GM21717 (cell line): ENCODE data around the gene DIPK1C.
"Not testable (repeated sequence)": the region's sequence is repeated elsewhere in the genome, so short reads cannot be mapped to it uniquely, and the experiment has no call there.

Experiments used
- ATAC-seq: cut with Tn5 transposase; IDR thresholded peaks from one replicate; pipeline ENCODE4 v1.9.1; 2021; ENCODE audit warnings: mild to moderate bottlenecking, moderate library complexity; ENCODE audit not compliant: unreplicated experiment

Gene DIPK1C

GRCh38 chr18:74457043-74457724 lies at the start of gene DIPK1C:
Gene DIPK1C, minus strand, starts transcription at chr18:74457308. Its CDS starts 49 bp downstream, at chr18:74457259.
- ATAC-seq, result no peak

- ATAC-seq, result no peak
Observed at GRCh38 chr18:74506448-74507084, 49.5 kb upstream of the DIPK1C start.

DNA sequence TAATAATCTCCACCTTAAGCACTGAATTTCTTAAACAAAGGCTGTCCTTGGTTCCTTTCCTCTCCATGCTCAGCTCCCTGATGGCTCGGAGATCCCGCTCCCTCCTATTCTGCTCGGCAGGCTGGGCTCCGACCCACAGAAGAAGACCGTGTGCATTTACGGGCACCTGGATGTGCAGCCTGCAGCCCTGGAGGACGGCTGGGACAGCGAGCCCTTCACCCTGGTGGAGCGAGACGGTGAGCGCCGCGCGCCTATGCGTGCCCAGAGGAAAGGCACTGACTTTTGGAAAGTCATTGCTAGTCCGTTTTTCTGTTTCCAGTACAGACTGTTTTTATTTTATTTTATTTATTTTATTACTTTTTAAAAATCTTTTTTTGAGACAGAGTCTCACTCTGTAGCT lies 48.7 kb upstream of the DIPK1C start:
- ATAC-seq, result no peak

DNA sequence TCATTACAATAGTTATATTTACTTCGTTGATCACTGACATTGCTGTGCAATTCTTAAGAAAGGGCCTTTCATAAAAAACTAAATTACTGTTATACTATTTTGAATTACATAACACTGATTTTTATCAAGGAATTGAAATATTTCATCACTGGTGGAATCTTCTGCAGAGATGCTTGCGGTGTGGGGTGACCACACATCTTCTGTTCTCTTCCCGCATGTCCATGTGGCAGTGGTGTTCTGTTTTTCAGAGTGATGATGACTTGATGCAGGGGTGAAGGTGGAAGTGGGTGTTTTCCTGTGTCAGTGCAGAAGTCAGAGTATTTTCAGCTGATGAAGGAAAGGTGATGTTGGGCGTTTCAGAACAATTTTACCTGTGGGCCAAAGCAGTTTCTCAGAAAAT lies 46.0 kb upstream of the DIPK1C start:
- no peak for ATAC-seq

- ATAC-seq, result no peak
Observed at GRCh38 chr18:74501386-74501785, 44.3 kb upstream of the DIPK1C start.

DNA sequence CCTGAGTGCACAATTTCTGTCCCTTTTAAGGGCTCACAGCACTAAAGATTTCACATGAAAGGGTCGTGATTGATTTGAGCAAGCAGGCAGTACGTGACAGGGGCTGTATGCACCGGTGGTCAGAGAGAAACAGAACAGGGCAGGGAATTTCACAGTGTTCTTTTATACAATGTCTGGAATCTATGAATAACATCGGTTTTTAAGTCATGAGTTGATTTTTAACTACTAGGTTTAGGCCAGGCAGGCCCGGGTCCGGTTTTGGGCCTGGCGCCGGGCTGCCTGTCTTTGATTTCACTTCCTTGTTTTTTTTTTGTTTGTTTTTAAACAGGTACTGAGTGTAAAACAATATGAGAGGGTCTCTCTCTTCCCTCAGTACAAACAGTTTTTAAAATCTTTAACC lies 43.7 kb upstream of the DIPK1C start:
- ATAC-seq, result not testable (repeated sequence)

DNA sequence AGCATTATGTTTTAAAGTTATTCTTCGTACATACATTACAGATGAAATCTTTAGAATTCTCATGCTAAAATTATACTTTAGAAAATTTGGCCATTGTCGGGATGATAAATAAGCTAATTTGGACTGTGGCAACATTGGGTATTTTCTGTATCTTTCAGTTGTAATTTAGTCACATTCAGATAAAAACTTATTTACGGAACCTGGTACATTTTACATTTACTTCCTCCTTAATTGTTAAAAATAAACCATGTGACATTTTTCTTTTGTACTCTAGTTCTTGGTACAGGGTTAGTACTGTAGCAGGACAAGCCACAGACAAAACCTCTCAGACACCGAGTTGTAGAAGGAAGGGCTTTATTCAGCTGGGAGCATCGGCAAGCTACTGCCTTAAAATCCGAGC lies 43.3 kb upstream of the DIPK1C start:
- ATAC-seq, result no peak

DNA sequence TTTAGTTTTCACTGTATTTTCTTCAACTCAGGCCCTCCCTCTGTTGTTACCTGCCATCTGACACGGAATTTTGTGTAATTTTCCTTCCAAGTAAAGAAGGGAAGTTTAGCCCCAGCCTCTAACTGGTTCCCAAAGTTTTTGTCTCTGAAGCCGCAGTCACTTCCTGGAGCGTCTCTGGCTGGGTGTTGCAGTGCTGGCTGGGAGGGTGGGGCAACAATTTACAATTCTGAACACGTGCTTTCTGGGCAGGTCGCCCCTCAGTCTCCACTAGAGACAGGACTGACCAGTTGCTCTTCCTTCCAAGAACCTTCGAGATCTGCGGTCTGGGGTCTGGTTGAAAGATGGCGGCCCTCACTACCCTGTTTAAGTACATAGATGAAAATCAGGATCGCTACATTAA lies 42.5 kb upstream of the DIPK1C start:
- ATAC-seq, result peak; percentile 37

DNA sequence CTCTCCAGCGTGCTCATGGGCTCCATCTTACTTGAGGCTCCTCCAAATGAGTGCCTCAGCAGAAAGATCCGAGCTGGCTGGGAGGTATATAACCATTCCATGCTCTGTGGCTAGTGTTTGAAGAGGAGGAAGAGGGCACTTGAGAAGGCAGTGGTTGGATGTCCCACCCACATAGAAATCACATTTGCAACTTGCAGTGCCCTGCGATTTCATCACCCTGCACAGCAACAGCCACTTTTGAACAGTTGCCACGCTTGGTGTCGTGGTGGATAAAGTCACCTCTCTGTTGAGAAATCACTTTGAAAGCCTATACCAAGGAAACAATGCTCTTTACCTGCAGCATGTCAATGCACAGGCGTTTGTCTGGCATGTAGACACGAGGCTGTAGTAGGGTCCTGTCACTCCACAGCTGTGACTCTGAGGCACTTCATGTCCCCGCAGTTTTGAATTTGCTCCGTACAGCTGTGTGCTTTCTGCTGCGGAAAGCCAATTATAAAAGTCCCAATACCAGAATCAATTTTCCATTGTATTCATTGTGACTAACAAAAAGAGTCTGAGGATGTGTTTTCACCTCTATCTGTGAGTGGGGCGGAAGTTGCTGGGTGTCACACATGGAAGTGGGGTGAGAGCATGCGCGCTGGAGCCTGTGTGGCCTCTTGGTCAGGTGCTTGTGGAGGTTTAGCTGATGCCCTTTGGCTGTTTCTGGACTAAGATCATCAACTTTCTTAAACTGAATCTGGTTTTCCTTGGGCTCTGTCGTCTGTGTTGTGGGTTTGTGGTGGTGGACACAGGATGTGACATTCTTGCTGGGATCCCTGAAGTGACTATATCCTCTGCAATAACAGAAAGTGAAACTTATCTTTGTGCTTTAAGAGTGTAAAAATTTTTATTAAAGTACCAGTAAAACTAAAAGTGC lies 41.9 kb upstream of the DIPK1C start:
- peak; percentile 32 for ATAC-seq

DNA sequence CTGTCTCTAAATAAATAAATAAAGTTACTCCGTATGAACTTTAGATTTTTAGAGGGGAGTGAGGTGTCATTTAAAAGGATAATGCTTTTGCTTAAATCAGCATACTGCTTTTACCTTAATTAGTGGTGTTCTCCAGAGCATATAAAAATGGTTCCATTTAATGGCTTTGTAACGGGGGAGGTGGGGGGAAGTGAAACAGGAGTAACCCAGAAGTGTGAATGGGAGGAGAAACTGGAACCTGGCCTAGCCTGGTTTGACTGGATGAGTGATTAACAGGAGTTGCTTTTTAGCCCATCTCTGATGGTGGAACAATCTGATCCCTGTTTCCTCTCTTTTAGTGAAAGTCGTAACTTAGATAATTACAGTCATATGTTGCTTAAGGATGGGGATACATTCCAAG lies 40.7 kb upstream of the DIPK1C start:
- ATAC-seq, result no peak

- no peak for ATAC-seq
Observed at GRCh38 chr18:74497324-74497676, 40.2 kb upstream of the DIPK1C start.

DNA sequence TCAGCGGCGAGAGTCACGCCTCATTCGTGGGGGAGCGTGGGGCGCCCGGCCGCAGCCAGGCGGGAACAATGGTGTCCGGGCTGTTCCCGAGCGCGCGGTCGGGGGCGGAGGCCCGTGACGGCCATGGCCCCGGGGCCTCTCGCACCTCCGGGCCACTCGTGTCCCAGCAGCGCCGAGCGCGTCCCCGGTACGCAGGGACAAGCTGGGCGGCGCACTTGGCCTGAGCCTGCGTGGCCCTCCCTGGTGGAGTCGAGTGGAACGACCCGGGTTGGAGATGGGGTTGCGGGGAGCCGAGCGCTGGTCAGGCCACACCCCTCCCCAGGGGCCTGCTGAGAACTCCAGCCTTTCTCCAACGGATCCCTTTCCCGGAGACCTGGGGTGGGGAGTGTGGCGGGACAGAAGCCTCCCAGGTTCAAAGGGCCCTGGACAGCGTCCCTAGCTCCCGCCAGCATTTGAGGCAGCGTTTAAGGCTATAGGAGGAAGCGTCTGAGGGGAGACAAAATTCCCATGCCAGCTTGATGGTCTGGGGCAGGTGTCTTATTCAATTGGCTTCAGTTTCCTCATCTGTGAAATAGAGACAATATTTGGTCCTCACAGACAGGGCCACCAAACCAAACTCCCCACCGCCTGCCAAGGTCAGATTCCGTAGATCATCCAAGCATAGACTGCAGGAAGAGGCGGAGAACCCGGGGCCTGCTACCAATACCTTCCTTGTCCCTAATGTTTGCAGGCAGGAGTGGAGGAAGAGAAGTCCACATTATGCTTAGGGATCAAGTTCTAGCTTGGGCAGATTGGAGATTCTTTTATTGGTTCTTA lies 39.6 kb upstream of the DIPK1C start:
- peak; percentile 27 for ATAC-seq

DNA sequence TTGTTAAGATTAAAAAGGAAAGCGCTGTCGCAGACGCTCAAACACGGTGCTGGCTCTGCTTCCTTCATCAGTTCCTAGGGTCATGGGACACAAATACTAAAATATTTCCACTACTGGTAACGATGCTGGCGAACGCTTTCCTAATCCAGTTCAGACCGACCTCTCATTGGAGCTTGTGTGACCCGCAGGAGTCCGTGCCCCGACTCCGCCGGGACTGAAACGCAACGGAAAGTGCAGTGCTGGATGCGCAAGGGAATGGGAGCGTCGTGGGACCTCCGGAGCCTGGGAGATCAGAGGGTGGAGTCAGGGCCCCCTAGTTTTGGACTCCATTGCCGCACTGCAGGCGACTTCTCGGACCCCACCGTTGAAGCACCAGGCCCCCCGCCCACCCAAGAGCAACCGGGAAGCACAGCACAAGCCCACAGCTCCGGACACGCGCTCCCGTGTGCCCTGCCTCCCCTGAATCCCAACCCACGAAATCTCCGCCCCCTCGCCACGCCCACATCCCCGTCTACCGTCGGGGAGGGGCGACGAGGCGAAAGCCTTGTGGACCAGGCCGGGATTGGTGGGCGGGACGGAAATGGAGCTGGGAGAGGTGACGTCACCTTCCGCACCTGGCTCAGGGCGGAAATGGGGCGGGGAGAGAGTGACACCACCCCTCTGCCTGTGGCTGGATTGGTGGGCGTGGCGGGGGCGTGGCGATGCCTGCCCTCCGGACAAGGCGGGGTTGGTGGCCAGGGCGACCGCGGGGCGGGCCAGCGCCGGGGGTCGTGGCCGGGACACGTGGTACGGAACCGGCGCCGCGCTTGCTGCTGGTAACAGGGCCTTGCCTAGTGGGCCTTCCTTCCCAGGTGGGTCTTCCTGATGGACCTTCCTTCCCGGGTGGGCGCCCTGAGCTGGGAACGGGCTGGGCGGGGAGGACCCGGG lies 38.7 kb upstream of the DIPK1C start, which contains the start of gene CNDP2:
CNDP2 (plus strand) TSS at position 783 of the 927 bp plus-strand sequence. CDS start 3,611 bp downstream, outside the sequence.
- peak; percentile 75 for ATAC-seq

DNA sequence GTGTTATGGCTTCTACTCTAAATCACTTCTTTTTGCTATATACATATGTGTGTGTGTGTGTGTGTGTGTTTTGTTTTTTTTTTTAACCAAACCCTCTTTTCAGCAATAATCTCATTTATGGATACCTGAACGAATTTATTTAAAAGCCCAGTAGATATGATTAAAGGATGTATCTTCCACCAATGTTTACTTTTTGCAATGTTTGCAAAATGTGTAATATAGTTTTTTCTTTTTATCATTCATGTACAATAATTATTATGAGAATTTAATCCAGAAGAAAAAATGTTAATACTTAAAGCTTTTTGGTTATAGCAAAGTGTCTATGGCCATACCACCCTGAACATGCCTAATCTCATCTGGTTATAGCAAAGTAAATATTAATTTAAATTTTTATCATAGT lies 37.4 kb upstream of the DIPK1C start:
- ATAC-seq, result no peak

- ATAC-seq, result no peak
Observed at GRCh38 chr18:74493689-74494088, 36.6 kb upstream of the DIPK1C start.

- ATAC-seq, result no peak
Observed at GRCh38 chr18:74492259-74492658, 35.2 kb upstream of the DIPK1C start.

DNA sequence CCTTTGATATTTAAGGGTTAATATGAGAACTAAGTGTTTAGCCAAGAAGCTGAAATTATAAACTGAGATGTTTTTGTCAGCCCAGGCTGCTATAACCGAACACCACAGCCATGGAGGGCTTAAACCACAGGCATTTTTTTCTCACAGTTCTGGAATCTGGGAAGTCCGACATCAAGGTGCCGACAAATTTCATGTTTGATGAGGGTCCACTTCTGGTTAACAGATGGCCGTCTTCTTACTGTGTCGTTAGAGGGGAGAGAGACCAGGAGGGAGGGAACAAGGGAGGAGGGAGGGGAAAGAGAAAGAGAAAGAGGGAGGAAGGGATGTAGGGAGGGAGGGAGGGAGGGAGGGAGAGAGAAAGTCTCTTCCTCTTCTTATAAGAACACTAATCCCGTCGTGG lies 32.6 kb upstream of the DIPK1C start:
- no peak for ATAC-seq

DNA sequence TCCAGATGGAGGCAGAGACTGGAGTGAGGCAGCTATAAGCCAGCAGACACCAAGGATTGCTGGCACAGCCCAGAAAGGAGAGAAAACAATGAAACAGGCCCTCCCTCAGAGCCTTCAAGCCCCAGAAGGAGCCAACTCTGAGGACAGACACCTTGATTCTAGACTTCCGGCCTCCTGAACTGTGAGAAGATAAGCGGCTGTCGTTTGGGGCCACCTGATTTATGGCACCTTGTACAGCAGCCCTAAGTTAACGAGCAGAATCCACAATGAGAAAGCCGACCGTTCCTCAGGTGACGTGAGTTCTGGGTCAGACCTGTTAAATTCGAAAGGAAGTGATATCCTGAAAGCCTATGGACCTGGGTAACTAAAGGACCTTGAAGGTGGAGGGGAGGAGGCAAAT lies 31.8 kb upstream of the DIPK1C start:
- ATAC-seq, result no peak

- ATAC-seq, result no peak
Observed at GRCh38 chr18:74488354-74488753, 31.2 kb upstream of the DIPK1C start.
